ENCODE measurements around the gene SDC3. TPM values are rescaled to one million over a fixed set of nuclear protein-coding genes. Genes with fewer than 3 reads are reported as not detected.

Gene SDC3
- total and polyA plus RNA-seq, 2 of the 8 experiments (the other 6 are each of a cell fraction or from before 2014, with no cell fraction given): 7.0 to 27.0 TPM

- TF ChIP-seq, protein P1, sequence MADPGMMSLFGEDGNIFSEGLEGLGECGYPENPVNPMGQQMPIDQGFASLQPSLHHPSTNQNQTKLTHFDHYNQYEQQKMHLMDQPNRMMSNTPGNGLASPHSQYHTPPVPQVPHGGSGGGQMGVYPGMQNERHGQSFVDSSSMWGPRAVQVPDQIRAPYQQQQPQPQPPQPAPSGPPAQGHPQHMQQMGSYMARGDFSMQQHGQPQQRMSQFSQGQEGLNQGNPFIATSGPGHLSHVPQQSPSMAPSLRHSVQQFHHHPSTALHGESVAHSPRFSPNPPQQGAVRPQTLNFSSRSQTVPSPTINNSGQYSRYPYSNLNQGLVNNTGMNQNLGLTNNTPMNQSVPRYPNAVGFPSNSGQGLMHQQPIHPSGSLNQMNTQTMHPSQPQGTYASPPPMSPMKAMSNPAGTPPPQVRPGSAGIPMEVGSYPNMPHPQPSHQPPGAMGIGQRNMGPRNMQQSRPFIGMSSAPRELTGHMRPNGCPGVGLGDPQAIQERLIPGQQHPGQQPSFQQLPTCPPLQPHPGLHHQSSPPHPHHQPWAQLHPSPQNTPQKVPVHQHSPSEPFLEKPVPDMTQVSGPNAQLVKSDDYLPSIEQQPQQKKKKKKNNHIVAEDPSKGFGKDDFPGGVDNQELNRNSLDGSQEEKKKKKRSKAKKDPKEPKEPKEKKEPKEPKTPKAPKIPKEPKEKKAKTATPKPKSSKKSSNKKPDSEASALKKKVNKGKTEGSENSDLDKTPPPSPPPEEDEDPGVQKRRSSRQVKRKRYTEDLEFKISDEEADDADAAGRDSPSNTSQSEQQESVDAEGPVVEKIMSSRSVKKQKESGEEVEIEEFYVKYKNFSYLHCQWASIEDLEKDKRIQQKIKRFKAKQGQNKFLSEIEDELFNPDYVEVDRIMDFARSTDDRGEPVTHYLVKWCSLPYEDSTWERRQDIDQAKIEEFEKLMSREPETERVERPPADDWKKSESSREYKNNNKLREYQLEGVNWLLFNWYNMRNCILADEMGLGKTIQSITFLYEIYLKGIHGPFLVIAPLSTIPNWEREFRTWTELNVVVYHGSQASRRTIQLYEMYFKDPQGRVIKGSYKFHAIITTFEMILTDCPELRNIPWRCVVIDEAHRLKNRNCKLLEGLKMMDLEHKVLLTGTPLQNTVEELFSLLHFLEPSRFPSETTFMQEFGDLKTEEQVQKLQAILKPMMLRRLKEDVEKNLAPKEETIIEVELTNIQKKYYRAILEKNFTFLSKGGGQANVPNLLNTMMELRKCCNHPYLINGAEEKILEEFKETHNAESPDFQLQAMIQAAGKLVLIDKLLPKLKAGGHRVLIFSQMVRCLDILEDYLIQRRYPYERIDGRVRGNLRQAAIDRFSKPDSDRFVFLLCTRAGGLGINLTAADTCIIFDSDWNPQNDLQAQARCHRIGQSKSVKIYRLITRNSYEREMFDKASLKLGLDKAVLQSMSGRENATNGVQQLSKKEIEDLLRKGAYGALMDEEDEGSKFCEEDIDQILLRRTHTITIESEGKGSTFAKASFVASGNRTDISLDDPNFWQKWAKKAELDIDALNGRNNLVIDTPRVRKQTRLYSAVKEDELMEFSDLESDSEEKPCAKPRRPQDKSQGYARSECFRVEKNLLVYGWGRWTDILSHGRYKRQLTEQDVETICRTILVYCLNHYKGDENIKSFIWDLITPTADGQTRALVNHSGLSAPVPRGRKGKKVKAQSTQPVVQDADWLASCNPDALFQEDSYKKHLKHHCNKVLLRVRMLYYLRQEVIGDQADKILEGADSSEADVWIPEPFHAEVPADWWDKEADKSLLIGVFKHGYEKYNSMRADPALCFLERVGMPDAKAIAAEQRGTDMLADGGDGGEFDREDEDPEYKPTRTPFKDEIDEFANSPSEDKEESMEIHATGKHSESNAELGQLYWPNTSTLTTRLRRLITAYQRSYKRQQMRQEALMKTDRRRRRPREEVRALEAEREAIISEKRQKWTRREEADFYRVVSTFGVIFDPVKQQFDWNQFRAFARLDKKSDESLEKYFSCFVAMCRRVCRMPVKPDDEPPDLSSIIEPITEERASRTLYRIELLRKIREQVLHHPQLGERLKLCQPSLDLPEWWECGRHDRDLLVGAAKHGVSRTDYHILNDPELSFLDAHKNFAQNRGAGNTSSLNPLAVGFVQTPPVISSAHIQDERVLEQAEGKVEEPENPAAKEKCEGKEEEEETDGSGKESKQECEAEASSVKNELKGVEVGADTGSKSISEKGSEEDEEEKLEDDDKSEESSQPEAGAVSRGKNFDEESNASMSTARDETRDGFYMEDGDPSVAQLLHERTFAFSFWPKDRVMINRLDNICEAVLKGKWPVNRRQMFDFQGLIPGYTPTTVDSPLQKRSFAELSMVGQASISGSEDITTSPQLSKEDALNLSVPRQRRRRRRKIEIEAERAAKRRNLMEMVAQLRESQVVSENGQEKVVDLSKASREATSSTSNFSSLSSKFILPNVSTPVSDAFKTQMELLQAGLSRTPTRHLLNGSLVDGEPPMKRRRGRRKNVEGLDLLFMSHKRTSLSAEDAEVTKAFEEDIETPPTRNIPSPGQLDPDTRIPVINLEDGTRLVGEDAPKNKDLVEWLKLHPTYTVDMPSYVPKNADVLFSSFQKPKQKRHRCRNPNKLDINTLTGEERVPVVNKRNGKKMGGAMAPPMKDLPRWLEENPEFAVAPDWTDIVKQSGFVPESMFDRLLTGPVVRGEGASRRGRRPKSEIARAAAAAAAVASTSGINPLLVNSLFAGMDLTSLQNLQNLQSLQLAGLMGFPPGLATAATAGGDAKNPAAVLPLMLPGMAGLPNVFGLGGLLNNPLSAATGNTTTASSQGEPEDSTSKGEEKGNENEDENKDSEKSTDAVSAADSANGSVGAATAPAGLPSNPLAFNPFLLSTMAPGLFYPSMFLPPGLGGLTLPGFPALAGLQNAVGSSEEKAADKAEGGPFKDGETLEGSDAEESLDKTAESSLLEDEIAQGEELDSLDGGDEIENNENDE (IDR thresholded peaks at IDR 0.05; ENCODE audit: insufficient replicate concordance, low read length): no peak
- TF ChIP-seq ATF3 (IDR thresholded peaks at IDR 0.05; ENCODE audit: insufficient read depth, low read depth, low read length): no peak
- TF ChIP-seq KDM5A (IDR thresholded peaks at IDR 0.05; ENCODE audit: low read length): no peak
- TF ChIP-seq TEAD4 (IDR thresholded peaks at IDR 0.05; ENCODE audit: low read depth, low read length): no peak
- TF ChIP-seq MAFK (IDR thresholded peaks at IDR 0.05; ENCODE audit: low read depth, low read length): no peak
- no peak for TF ChIP-seq RBBP5 (IDR thresholded peaks at IDR 0.05; ENCODE audit: borderline replicate concordance, low read depth, low read length)
Observed at GRCh38 chr1:30848130-30848529, 60.4 kb downstream of the SDC3 start (continued).
